Neural crest cell (in vitro differentiated cells): Measurements from ENCODE around the gene KDM3B. TPM values are rescaled to one million over a fixed set of nuclear protein-coding genes. Genes with fewer than 3 reads are reported as not detected.

Experiments
- DNase-seq: peaks from one replicate; pipeline ENCODE4 v3.0.0; 2021; ENCODE audit warnings: low read depth, mixed read lengths, low spot score
- H3K27ac Mint-ChIP-seq: one replicate; pipeline ENCODE4 v1.8.0; 2021; ENCODE audit warnings: mild to moderate bottlenecking, mixed read lengths; ENCODE audit not compliant: unreplicated experiment
- H3K27me3 Mint-ChIP-seq: 2 replicates; pipeline ENCODE4 v1.8.0; 2021; ENCODE audit warnings: low read depth, mild to moderate bottlenecking, mixed read lengths
- H3K36me3 Mint-ChIP-seq: 2 replicates; pipeline ENCODE4 v1.8.0; 2021; ENCODE audit warnings: low read depth, mild to moderate bottlenecking, mixed read lengths
- H3K4me1 Mint-ChIP-seq: 2 replicates; pipeline ENCODE4 v1.8.0; 2021; ENCODE audit warnings: mixed read lengths
- H3K4me3 Mint-ChIP-seq: one replicate; pipeline ENCODE4 v1.8.0; 2021; ENCODE audit warnings: mild to moderate bottlenecking, mixed read lengths
- H3K9me3 Mint-ChIP-seq: 2 replicates; pipeline ENCODE4 v1.8.0; 2021; ENCODE audit warnings: mixed read lengths
- total RNA-seq: library from RNA; stranded (reverse); gene quantifications from 2 replicates; pipeline ENCODE4 v1.2.1, GENCODE V29; 2021
- TF ChIP-seq, protein P1 (sequence below): fragments of 200-600 bp; sonication (generic); conservative IDR thresholded peaks from 2 replicates; pipeline ENCODE4 v1.5.0; 2021; ENCODE audit warnings: antibody characterized with exemption, mild to moderate bottlenecking

The KDM3B gene
- total RNA-seq, 1 donor from 2014 or later = 100 TPM

DNA sequence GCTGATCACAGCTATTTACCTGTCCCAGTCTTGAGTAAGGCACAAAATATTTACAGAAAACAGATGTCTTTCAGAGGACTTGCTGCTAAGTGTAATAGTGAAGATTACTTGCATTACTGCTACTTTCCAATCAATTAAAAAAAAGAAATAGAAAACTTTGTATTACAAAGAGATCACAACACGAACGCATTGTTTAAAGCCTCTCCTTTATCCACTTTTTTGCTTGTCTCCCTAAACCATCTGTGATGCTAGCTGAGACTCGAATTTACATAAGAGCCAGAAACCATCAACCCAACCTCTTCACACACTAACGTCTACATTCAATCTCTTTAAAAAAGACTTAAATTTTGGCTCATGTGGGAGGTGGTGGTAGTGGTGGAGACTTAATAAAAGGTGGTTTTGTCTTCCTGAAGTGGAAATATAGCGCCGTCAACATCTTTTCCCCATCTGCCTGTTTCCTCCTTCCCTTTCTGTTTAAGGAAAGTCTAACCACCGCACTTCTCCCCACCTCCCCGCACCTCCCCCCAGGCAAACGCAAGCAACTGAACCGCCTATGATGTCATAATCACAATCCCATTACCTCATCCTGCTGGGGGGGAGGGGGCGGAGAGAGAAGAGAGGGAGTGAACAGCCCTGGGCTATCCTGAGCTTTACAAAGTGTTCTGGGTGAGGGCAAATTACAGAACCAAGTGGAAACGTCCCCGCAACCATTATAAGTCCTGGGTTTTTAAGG, 15.4 kb upstream of the KDM3B start:
- Mint-ChIP-seq H3K36me3 (peaks cover 6% of the 10 kb centered on the region), H3K9me3 (no peaks in the 10 kb centered on the region), H3K4me3 (peak overlapping the region; percentile 91), H3K27me3 (peaks cover 2% of the 10 kb centered on the region), H3K27ac (peak overlapping the region; percentile 100), H3K4me1 (peaks cover 39% of the 10 kb centered on the region)
- DNase-seq = no peak
- TF ChIP-seq, protein P1, sequence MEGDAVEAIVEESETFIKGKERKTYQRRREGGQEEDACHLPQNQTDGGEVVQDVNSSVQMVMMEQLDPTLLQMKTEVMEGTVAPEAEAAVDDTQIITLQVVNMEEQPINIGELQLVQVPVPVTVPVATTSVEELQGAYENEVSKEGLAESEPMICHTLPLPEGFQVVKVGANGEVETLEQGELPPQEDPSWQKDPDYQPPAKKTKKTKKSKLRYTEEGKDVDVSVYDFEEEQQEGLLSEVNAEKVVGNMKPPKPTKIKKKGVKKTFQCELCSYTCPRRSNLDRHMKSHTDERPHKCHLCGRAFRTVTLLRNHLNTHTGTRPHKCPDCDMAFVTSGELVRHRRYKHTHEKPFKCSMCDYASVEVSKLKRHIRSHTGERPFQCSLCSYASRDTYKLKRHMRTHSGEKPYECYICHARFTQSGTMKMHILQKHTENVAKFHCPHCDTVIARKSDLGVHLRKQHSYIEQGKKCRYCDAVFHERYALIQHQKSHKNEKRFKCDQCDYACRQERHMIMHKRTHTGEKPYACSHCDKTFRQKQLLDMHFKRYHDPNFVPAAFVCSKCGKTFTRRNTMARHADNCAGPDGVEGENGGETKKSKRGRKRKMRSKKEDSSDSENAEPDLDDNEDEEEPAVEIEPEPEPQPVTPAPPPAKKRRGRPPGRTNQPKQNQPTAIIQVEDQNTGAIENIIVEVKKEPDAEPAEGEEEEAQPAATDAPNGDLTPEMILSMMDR = no peak

DNA sequence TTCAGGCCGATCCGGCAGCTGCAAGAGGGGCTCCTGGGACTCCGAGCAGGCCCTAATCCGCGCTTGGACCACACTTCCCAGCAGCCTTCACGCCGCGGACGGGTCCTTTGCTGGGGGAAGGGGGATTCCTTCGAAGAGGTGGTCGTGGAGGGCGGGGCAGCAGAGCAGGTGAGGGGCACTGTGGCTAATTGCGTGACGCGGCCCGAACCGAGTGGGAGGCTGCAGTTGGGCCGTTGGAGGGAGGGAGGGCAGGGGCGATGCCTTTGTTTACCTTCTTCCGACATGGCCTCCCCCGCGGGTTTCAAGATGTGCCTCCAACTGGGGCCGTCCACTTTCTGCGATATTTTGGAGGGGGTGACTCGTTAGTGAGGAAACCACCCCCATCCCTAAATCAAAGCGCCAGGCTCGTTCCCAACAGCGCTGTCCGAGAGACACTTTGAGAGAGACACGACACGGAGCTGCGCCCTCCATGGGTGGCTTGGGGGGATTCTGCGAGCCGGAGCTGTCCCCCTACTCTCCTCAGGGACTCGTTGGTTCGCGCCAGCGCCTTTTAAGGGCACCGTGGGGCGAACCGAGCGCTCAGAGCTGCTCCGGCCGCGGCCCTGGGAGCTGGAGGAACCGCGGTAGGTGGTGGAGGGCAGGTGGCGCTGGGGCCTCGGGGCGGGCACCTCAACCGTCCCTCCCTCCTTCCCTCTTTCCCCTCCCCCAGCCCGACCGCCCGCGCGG, 14.6 kb upstream of the KDM3B start, which contains the start of gene FAM53C:
FAM53C (plus strand) TSS at position 582 of the 726 bp plus-strand sequence. CDS start 3,070 bp downstream, outside the sequence.
- H3K27ac Mint-ChIP-seq = peak within 1 kb of the TSS; percentile 100
- TF ChIP-seq, protein P1 = no peak
- peaks cover 37% of the 10 kb centered on the region for H3K4me1 Mint-ChIP-seq
- peaks cover 6% of the 10 kb centered on the region for H3K36me3 Mint-ChIP-seq
- peaks cover 2% of the 10 kb centered on the region for H3K27me3 Mint-ChIP-seq
- DNase-seq = peak; percentile 97
- H3K9me3 Mint-ChIP-seq = no peaks in the 10 kb centered on the region
- peak within 1 kb of the TSS; percentile 91 for H3K4me3 Mint-ChIP-seq

DNA sequence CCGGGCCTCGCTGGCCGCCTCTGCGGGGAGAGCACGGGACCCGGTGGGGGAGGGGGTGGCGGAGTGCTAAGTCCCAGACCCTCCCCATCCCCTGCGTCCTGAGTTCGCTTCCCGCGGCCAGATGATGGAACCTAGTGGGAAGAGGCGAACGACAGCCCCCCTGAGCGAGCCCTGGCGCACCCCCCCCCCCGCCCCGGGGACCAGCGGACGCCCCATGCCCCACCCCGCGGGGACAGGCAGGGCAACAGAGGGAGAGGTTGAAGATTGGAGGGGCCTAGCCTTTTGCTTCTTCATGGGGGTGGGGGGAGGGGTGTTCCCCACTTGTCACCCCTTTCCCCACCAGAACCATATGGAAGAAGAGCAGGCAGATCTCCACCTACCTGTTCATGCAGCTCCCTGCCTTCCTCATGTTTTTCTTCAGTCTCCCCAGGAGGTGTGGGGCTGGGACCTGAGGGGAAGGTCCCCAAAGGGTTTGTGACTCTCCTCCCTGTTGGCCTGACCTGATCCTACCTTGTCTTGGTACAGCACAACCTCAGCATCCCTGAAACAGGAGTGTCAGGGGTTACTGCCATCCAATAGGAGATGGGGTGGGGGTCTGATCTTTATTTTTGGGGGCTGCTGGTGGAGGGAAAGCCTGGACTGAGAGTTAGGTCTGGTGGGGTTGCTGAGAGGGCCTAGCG, 13.9 kb upstream of the KDM3B start:
- peaks cover 37% of the 10 kb centered on the region for H3K4me1 Mint-ChIP-seq
- TF ChIP-seq, protein P1 = no peak
- peaks cover 2% of the 10 kb centered on the region for H3K27me3 Mint-ChIP-seq
- peaks cover 8% of the 10 kb centered on the region for H3K36me3 Mint-ChIP-seq
- H3K4me3 Mint-ChIP-seq = peak overlapping the region; percentile 91
- H3K27ac Mint-ChIP-seq = peak overlapping the region; percentile 99
- no peaks in the 10 kb centered on the region for H3K9me3 Mint-ChIP-seq
- DNase-seq = no peak

DNA sequence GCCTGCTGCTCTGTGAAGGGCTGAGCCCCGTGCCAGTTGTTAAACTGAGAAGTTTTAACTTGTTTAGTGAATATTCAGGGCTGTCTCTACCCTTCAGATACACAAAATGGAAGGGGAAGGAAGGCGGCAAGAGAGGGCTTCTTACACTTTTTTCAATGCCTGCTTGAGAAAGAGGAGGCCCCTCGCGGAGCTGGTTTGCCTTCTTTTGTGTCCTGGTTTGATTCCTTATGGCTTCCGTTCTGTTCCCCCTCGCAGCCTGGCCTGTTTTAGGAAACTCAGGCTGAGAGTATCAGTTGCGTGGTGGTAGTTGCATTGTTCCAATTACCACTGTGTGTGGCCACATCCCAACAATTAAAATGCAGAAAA, 13.4 kb upstream of the KDM3B start:
- DNase-seq = no peak
- peak overlapping the region; percentile 91 for H3K4me3 Mint-ChIP-seq
- peak overlapping the region; percentile 99 for H3K27ac Mint-ChIP-seq
- peaks cover 37% of the 10 kb centered on the region for H3K4me1 Mint-ChIP-seq
- peaks cover 8% of the 10 kb centered on the region for H3K36me3 Mint-ChIP-seq
- no peaks in the 10 kb centered on the region for H3K9me3 Mint-ChIP-seq
- TF ChIP-seq, protein P1 = no peak
- H3K27me3 Mint-ChIP-seq = peaks cover 2% of the 10 kb centered on the region

DNA sequence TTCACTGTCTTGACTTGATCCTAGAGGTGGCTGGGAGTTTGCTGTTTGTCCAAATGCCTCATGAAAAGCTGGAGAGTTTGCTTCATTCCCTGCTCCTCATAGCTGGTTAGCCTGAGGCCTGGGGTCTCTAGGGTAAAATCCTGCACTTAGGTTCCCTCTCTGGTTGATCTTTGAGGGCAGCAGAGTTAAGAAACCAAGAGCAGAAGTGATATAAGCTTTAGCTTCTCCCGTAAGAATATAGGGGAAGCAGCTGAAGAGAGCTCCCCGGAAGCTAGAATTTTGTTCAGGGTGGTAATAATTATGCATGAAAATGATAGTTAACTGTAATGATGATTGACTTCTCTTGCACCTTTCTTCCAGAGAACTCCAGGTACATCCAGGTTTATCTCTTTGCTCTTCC, 13.0 kb upstream of the KDM3B start:
- peak overlapping the region; percentile 91 for H3K4me3 Mint-ChIP-seq
- peaks cover 37% of the 10 kb centered on the region for H3K4me1 Mint-ChIP-seq
- no peak for DNase-seq
- TF ChIP-seq, protein P1 = no peak
- H3K36me3 Mint-ChIP-seq = peaks cover 11% of the 10 kb centered on the region
- H3K27me3 Mint-ChIP-seq = peaks cover 2% of the 10 kb centered on the region
- no peaks in the 10 kb centered on the region for H3K9me3 Mint-ChIP-seq
- peak overlapping the region; percentile 99 for H3K27ac Mint-ChIP-seq
